Measurements from ENCODE around the gene BPHL. TPM values are rescaled to one million over a fixed set of nuclear protein-coding genes. Genes with fewer than 3 reads are reported as not detected.

Gene BPHL
- polyA plus RNA-seq, 2 of the 4 experiments (the other 2 are of a cell fraction) = 16.5 to 25.5 TPM

DNA sequence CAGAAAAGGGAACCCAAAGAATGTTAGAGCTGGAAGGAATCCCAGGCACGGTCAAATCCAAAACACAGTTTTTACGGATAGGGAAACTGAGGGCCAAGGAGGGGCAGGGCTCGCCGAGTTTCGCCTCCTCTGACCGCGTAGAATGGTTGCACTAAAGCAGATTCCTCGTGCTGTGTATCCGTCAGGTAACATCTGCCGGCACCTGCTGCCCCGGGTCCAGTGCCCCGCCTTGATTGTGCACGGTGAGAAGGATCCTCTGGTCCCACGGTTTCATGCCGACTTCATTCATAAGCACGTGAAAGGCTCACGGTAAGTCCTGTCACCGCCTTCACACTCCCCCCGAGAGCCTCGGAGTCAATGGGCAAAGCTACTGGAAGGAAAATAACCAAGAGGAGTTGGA is 21.7 kb downstream of the BPHL start:
- 93% methylated on average over 14 of the region's 20 CpGs for WGBS (ENCODE audit: missing lambda C conversion rate)
- no peak overlapping the region for H3K27ac ChIP-seq
- TF ChIP-seq SREBF2 (IDR thresholded peaks at IDR 0.05) = no peak
- no peak for TF ChIP-seq EHF (CRISPR knock-in tag; IDR thresholded peaks at IDR 0.05)
- no peak for TF ChIP-seq FOSL2 (IDR thresholded peaks at IDR 0.05)
- TF ChIP-seq FOSL2 (CRISPR knock-in tag; IDR thresholded peaks at IDR 0.05) = no peak
- no peak for TF ChIP-seq HDAC2 (IDR thresholded peaks at IDR 0.05)
- no peak for TF ChIP-seq MYC (IDR thresholded peaks at IDR 0.05; ENCODE audit: borderline replicate concordance, low read length)
- TF ChIP-seq, protein P1, sequence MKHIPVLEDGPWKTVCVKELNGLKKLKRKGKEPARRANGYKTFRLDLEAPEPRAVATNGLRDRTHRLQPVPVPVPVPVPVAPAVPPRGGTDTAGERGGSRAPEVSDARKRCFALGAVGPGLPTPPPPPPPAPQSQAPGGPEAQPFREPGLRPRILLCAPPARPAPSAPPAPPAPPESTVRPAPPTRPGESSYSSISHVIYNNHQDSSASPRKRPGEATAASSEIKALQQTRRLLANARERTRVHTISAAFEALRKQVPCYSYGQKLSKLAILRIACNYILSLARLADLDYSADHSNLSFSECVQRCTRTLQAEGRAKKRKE (CRISPR knock-in tag; IDR thresholded peaks at IDR 0.05; ENCODE audit: low read depth) = no peak
- FAIRE-seq (no peak), ATAC-seq (no peak), DNase-seq (ENCODE audit: low read depth in 1 of 2, low spot score in 1 of 2) (no peak)
- ChIA-PET CTCF (interaction anchor here (0.8 to 2.1 kb wide), 5 partner anchors 10 to 113 kb away, joined by 3 to 9 read pairs (median 4); no protein-coding TSS in a partner anchor), POLR2A (no interaction called here)
- H3K4me1 ChIP-seq = peaks cover 23% of the 10 kb centered on the region
- H3K4me2 ChIP-seq = no peak overlapping the region
- H3K9me3 ChIP-seq = no peaks in the 10 kb centered on the region
- no peak overlapping the region for H3K4me3 ChIP-seq

DNA sequence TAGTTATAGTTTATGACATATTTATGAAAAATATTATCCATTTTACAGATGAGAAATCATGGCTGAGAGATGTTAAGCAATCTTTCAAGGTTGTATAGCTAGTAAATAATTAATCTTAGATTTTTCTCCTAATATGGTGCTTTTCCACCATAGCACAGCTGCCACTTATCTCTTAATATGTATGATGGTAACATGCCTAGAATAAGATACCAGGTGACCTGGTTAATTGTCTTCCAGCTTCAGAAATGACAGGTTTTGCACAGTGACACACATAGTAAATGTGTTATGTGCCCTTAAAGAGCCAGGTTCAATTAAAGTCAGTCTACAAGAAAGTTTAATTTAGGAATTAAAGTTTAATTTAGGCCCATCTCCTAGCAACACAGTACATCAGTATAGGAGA is 24.0 kb downstream of the BPHL start:
- peaks cover 14% of the 10 kb centered on the region for H3K4me1 ChIP-seq
- H3K9me3 ChIP-seq = no peaks in the 10 kb centered on the region
- H3K27ac ChIP-seq = no peak overlapping the region
- no peak for DNase-seq (ENCODE audit: low read depth in 1 of 2, low spot score in 1 of 2)
- TF ChIP-seq, protein P2, sequence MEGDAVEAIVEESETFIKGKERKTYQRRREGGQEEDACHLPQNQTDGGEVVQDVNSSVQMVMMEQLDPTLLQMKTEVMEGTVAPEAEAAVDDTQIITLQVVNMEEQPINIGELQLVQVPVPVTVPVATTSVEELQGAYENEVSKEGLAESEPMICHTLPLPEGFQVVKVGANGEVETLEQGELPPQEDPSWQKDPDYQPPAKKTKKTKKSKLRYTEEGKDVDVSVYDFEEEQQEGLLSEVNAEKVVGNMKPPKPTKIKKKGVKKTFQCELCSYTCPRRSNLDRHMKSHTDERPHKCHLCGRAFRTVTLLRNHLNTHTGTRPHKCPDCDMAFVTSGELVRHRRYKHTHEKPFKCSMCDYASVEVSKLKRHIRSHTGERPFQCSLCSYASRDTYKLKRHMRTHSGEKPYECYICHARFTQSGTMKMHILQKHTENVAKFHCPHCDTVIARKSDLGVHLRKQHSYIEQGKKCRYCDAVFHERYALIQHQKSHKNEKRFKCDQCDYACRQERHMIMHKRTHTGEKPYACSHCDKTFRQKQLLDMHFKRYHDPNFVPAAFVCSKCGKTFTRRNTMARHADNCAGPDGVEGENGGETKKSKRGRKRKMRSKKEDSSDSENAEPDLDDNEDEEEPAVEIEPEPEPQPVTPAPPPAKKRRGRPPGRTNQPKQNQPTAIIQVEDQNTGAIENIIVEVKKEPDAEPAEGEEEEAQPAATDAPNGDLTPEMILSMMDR (IDR thresholded peaks at IDR 0.05) = no peak
- TF ChIP-seq ZSCAN20 (CRISPR knock-in tag; IDR thresholded peaks at IDR 0.05) (no peak), TFCP2L1 (CRISPR knock-in tag; IDR thresholded peaks at IDR 0.05) (no peak), ZNF302 (CRISPR knock-in tag; IDR thresholded peaks at IDR 0.05) (no peak), RAD21 (conservative IDR thresholded peaks at IDR 0.05 in 1 of 2, IDR thresholded peaks at IDR 0.05 in 1 of 2) (no peak), CHD2 (IDR thresholded peaks at IDR 0.05; ENCODE audit: low read length, partially characterized antibody) (no peak), PHF8 (IDR thresholded peaks at IDR 0.05; ENCODE audit: borderline replicate concordance, low read depth) (no peak), POLR2AphosphoS2 (conservative IDR thresholded peaks at IDR 0.05; ENCODE audit: low read length) (no peak), HOXA7 (CRISPR knock-in tag; IDR thresholded peaks at IDR 0.05) (no peak), MYC (IDR thresholded peaks at IDR 0.05; ENCODE audit: borderline replicate concordance, low read length) (no peak), HOXB5 (CRISPR knock-in tag; IDR thresholded peaks at IDR 0.05) (no peak), NFE2L2 (conservative IDR thresholded peaks at IDR 0.05; ENCODE audit: low read length) (no peak), NR3C1 (IDR thresholded peaks at IDR 0.05) (no peak), CBX8 (IDR thresholded peaks at IDR 0.05) (no peak), KDM1A (IDR thresholded peaks at IDR 0.05; ENCODE audit: low read depth) (no peak), MAZ (IDR thresholded peaks at IDR 0.05; ENCODE audit: borderline replicate concordance, low read depth, low read length) (no peak), FOXS1 (CRISPR knock-in tag; IDR thresholded peaks at IDR 0.05) (no peak), CHD4 (IDR thresholded peaks at IDR 0.05; ENCODE audit: borderline replicate concordance) (no peak)
- TF ChIP-seq, protein P3, sequence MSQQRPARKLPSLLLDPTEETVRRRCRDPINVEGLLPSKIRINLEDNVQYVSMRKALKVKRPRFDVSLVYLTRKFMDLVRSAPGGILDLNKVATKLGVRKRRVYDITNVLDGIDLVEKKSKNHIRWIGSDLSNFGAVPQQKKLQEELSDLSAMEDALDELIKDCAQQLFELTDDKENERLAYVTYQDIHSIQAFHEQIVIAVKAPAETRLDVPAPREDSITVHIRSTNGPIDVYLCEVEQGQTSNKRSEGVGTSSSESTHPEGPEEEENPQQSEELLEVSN (IDR thresholded peaks at IDR 0.05; ENCODE audit: borderline replicate concordance, low read depth) = no peak
- TF ChIP-seq, protein P4, sequence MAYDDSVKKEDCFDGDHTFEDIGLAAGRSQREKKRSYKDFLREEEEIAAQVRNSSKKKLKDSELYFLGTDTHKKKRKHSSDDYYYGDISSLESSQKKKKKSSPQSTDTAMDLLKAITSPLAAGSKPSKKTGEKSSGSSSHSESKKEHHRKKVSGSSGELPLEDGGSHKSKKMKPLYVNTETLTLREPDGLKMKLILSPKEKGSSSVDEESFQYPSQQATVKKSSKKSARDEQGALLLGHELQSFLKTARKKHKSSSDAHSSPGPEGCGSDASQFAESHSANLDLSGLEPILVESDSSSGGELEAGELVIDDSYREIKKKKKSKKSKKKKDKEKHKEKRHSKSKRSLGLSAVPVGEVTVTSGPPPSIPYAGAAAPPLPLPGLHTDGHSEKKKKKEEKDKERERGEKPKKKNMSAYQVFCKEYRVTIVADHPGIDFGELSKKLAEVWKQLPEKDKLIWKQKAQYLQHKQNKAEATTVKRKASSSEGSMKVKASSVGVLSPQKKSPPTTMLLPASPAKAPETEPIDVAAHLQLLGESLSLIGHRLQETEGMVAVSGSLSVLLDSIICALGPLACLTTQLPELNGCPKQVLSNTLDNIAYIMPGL (CRISPR knock-in tag; IDR thresholded peaks at IDR 0.05; ENCODE audit: borderline replicate concordance) = no peak
- H3K4me2 ChIP-seq = no peak overlapping the region
- FAIRE-seq = no peak
- ChIA-PET POLR2A (no interaction called here), CTCF (interaction anchor here (1.4 kb wide), 1 partner anchor 9 kb away, joined by 3 read pairs; no protein-coding TSS in a partner anchor)
- ATAC-seq = no peak
- H3K4me3 ChIP-seq = no peak overlapping the region

Measured in A549 (cell line).